GM23338 (cell line): ENCODE measurements around the gene KCNIP1. TPM values are rescaled to one million over a fixed set of nuclear protein-coding genes. Genes with fewer than 3 reads are reported as not detected.

Experiments
- ATAC-seq: fragments of 200-7000 bp; cut with Tn5 transposase; 3 replicates; pipeline ENCODE4 v1.9.1; 2020
- DNase-seq: peaks from one replicate; pipeline ENCODE4 v3.0.0-alpha.2; 2015; ENCODE audit warnings: low spot score
- H2AFZ ChIP-seq: fragments of 200-600 bp; sonication (generic); 2 replicates; pipeline ENCODE4 v1.8.0; 2016; ENCODE audit warnings: antibody characterized with exemption, mild to moderate bottlenecking, moderate library complexity
- H3F3A ChIP-seq: fragments of 200-600 bp; sonication (generic); replicated peaks from 2 replicates; pipeline ENCODE4 v1.8.0; 2017; ENCODE audit warnings: antibody characterized with exemption, mixed run types, low read depth
- H3K27ac ChIP-seq: fragments of 200-600 bp; sonication (generic); 2 replicates; pipeline ENCODE4 v1.6.1; 2016; ENCODE audit warnings: low read depth
- H3K27me3 ChIP-seq: fragments of 200-600 bp; sonication (generic); 2 replicates; pipeline ENCODE4 v1.8.0; 2016; ENCODE audit warnings: mild to moderate bottlenecking, mixed run types, moderate library complexity; ENCODE audit not compliant: insufficient read depth
- H3K36me3 ChIP-seq: fragments of 200-600 bp; sonication (generic); 2 replicates; pipeline ENCODE4 v1.8.0; 2016; ENCODE audit warnings: mild to moderate bottlenecking; ENCODE audit not compliant: insufficient read depth
- H3K4me1 ChIP-seq: fragments of 200-600 bp; sonication (generic); 2 replicates; pipeline ENCODE4 v1.8.0; 2016; ENCODE audit warnings: mild to moderate bottlenecking, moderate library complexity; ENCODE audit not compliant: insufficient read depth
- H3K4me2 ChIP-seq: fragments of 200-600 bp; sonication (generic); 2 replicates; pipeline ENCODE4 v1.7.1; 2017; ENCODE audit warnings: mixed run types
- H3K4me3 ChIP-seq: fragments of 200-600 bp; sonication (generic); 2 replicates; pipeline ENCODE4 v1.6.1; 2016; ENCODE audit warnings: mixed run types
- H3K79me2 ChIP-seq: fragments of 200-600 bp; sonication (generic); replicated peaks from 2 replicates; pipeline ENCODE4 v1.8.0; 2017; ENCODE audit warnings: mild to moderate bottlenecking; ENCODE audit not compliant: insufficient read depth
- H3K9me2 ChIP-seq: fragments of 200-600 bp; sonication (generic); 2 replicates; pipeline ENCODE4 v1.8.0; 2017; ENCODE audit not compliant: insufficient read depth
- H4K20me1 ChIP-seq: fragments of 200-600 bp; sonication (generic); replicated peaks from 2 replicates; pipeline ENCODE4 v1.8.0; 2017; ENCODE audit warnings: mild to moderate bottlenecking; ENCODE audit not compliant: insufficient read depth
- H3K27ac Mint-ChIP-seq: 2 replicates; pipeline ENCODE4 v1.8.0; 2020; ENCODE audit warnings: inconsistent platforms, mild to moderate bottlenecking, moderate library complexity, mixed read lengths
- H3K27me3 Mint-ChIP-seq: 3 replicates; pipeline ENCODE4 v1.8.0; 2022; ENCODE audit warnings: low read depth, mild to moderate bottlenecking, moderate library complexity, mixed read lengths, inconsistent platforms; ENCODE audit not compliant: insufficient read depth, poor library complexity
- H3K36me3 Mint-ChIP-seq: 3 replicates; pipeline ENCODE4 v1.8.0; 2021; ENCODE audit warnings: low read depth, mild to moderate bottlenecking, inconsistent platforms, moderate library complexity, mixed read lengths
- H3K4me1 Mint-ChIP-seq: 3 replicates; pipeline ENCODE4 v1.8.0; 2020; ENCODE audit warnings: mild to moderate bottlenecking, inconsistent platforms, mixed read lengths
- H3K4me3 Mint-ChIP-seq: 3 replicates; pipeline ENCODE4 v1.8.0; 2021; ENCODE audit warnings: moderate library complexity, mild to moderate bottlenecking, inconsistent platforms, mixed read lengths
- H3K9me3 Mint-ChIP-seq: 3 replicates; pipeline ENCODE4 v1.8.0; 2020; ENCODE audit warnings: moderate library complexity, mild to moderate bottlenecking, inconsistent platforms, mixed read lengths
- EZH2 ChIP-seq: fragments of 200-600 bp; sonication (generic); IDR thresholded peaks from one replicate; pipeline ENCODE4 v1.8.0; 2017; ENCODE audit warnings: antibody characterized with exemption, mild to moderate bottlenecking, low read depth; ENCODE audit not compliant: unreplicated experiment
- EZH2phosphoT487 ChIP-seq: fragments of 200-600 bp; sonication (generic); IDR thresholded peaks from one replicate; pipeline ENCODE4 v1.8.1; 2018; ENCODE audit warnings: antibody characterized with exemption; ENCODE audit not compliant: unreplicated experiment
- JUNB ChIP-seq: IDR thresholded peaks from one replicate; pipeline ENCODE4 v1.6.1; 2016; ENCODE audit warnings: antibody characterized with exemption; ENCODE audit not compliant: unreplicated experiment
- POLR2AphosphoS5 ChIP-seq: IDR thresholded peaks from 2 replicates; pipeline ENCODE4 v1.6.1; 2016; ENCODE audit warnings: antibody characterized with exemption, low read depth
- REST ChIP-seq: IDR thresholded peaks from one replicate; pipeline ENCODE4 v1.6.1; 2018; ENCODE audit warnings: antibody characterized with exemption; ENCODE audit not compliant: unreplicated experiment
- ZNF331 ChIP-seq: fragments of 250-450 bp; sonication (Bioruptor Pico); IDR thresholded peaks from 2 replicates; pipeline ENCODE4 v1.5.0; 2020; ENCODE audit warnings: low read depth, mild to moderate bottlenecking, moderate library complexity
- polyA plus RNA-seq: library from polyadenylated mRNA; unstranded; fragments of >200 nt; fragmentation: Nextera tagmentation; extraction: Ambion mirVana; gene quantifications from 2 replicates; pipeline ENCODE4 v1.2.1, GENCODE V29; 2016
- total RNA-seq: library from RNA; depleted of rRNA; stranded (reverse); fragments of >200 nt; shearing (Covaris generic); gene quantifications from 2 replicates; pipeline ENCODE4 v1.2.3, GENCODE V29; 2014
- TF ChIP-seq, protein P1 (sequence below): fragments of 250-450 bp; sonication (Bioruptor Pico); IDR thresholded peaks from 2 replicates; pipeline ENCODE4 v1.5.0; 2020; ENCODE audit warnings: mild to moderate bottlenecking, moderate library complexity

Gene KCNIP1
- total and polyA plus RNA-seq, 2 experiments from 2014 or later = 0.31 to 0.87 TPM

GRCh38 chr5:170626507-170627150 is 122.8 kb downstream of the KCNIP1 start:
- no peaks in the 10 kb centered on the region for H3K36me3 ChIP-seq
- no peaks in the 10 kb centered on the region for H3K9me3 Mint-ChIP-seq
- no peak overlapping the region for H3K27ac Mint-ChIP-seq

More at GRCh38 chr5:170626507-170627150, 122.8 kb downstream of the KCNIP1 start:
- Mint-ChIP-seq H3K4me3 (no peak overlapping the region), H3K27me3 (peaks cover 10% of the 10 kb centered on the region), H3K36me3 (no peaks in the 10 kb centered on the region), H3K4me1 (peaks cover 19% of the 10 kb centered on the region)
- no peak overlapping the region for H3K27ac ChIP-seq
- no peaks in the 10 kb centered on the region for H3K27me3 ChIP-seq
- ATAC-seq = no peak
- H3F3A ChIP-seq = no peaks in the 10 kb centered on the region
- DNase-seq = no peak
- TF ChIP-seq EZH2 (no peak), EZH2phosphoT487 (no peak), ZNF331 (no peak), POLR2AphosphoS5 (no peak), JUNB (no peak), REST (no peak)
- TF ChIP-seq, protein P1, sequence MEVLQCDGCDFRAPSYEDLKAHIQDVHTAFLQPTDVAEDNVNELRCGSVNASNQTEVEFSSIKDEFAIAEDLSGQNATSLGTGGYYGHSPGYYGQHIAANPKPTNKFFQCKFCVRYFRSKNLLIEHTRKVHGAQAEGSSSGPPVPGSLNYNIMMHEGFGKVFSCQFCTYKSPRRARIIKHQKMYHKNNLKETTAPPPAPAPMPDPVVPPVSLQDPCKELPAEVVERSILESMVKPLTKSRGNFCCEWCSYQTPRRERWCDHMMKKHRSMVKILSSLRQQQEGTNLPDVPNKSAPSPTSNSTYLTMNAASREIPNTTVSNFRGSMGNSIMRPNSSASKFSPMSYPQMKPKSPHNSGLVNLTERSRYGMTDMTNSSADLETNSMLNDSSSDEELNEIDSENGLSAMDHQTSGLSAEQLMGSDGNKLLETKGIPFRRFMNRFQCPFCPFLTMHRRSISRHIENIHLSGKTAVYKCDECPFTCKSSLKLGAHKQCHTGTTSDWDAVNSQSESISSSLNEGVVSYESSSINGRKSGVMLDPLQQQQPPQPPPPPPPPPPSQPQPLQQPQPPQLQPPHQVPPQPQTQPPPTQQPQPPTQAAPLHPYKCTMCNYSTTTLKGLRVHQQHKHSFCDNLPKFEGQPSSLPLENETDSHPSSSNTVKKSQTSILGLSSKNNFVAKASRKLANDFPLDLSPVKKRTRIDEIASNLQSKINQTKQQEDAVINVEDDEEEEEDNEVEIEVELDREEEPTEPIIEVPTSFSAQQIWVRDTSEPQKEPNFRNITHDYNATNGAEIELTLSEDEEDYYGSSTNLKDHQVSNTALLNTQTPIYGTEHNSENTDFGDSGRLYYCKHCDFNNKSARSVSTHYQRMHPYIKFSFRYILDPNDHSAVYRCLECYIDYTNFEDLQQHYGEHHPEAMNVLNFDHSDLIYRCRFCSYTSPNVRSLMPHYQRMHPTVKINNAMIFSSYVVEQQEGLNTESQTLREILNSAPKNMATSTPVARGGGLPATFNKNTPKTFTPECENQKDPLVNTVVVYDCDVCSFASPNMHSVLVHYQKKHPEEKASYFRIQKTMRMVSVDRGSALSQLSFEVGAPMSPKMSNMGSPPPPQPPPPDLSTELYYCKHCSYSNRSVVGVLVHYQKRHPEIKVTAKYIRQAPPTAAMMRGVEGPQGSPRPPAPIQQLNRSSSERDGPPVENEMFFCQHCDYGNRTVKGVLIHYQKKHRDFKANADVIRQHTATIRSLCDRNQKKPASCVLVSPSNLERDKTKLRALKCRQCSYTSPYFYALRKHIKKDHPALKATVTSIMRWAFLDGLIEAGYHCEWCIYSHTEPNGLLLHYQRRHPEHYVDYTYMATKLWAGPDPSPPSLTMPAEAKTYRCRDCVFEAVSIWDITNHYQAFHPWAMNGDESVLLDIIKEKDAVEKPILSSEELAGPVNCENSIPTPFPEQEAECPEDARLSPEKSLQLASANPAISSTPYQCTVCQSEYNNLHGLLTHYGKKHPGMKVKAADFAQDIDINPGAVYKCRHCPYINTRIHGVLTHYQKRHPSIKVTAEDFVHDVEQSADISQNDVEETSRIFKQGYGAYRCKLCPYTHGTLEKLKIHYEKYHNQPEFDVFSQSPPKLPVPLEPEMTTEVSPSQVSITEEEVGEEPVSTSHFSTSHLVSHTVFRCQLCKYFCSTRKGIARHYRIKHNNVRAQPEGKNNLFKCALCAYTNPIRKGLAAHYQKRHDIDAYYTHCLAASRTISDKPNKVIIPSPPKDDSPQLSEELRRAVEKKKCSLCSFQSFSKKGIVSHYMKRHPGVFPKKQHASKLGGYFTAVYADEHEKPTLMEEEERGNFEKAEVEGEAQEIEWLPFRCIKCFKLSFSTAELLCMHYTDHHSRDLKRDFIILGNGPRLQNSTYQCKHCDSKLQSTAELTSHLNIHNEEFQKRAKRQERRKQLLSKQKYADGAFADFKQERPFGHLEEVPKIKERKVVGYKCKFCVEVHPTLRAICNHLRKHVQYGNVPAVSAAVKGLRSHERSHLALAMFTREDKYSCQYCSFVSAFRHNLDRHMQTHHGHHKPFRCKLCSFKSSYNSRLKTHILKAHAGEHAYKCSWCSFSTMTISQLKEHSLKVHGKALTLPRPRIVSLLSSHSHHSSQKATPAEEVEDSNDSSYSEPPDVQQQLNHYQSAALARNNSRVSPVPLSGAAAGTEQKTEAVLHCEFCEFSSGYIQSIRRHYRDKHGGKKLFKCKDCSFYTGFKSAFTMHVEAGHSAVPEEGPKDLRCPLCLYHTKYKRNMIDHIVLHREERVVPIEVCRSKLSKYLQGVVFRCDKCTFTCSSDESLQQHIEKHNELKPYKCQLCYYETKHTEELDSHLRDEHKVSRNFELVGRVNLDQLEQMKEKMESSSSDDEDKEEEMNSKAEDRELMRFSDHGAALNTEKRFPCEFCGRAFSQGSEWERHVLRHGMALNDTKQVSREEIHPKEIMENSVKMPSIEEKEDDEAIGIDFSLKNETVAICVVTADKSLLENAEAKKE = no peak
- no peak overlapping the region for H3K4me3 ChIP-seq
- no peaks in the 10 kb centered on the region for H3K9me2 ChIP-seq
- peaks cover 6% of the 10 kb centered on the region; the same call in 1 of the 2 replicates for H3K4me1 ChIP-seq
- H2AFZ ChIP-seq = no peak overlapping the region
- no peaks in the 10 kb centered on the region; the same call in 1 of the 2 replicates for H4K20me1 ChIP-seq
- no peak overlapping the region for H3K4me2 ChIP-seq
- no peaks in the 10 kb centered on the region for H3K79me2 ChIP-seq
